ENCODE results near the gene MTRF1.

GRCh38 chr13:41244556-41244955, 18.8 kb downstream of the MTRF1 start:
- TF ChIP-seq CTCF (conservative IDR thresholded peaks at IDR 0.05; ENCODE audit: low read length) = no peak
- no peak for TF ChIP-seq EZH2phosphoT487 (IDR thresholded peaks at IDR 0.05; ENCODE audit: borderline replicate concordance, low read depth, low read length)
